HepG2 (cell line): ENCODE data around the gene GMPPA. TPM values are rescaled to one million over a fixed set of nuclear protein-coding genes. Genes with fewer than 3 reads are reported as not detected.

ENCODE experiments used
- GZF1 ChIP-seq: sonication (generic); formaldehyde crosslinking; IDR thresholded peaks from 2 replicates; pipeline ENCODE4 v1.5.1; 2020; ENCODE audit warnings: mild to moderate bottlenecking, missing genetic modification reagents
- HMGA1 ChIP-seq: sonication (generic); formaldehyde crosslinking; conservative IDR thresholded peaks from 2 replicates; pipeline ENCODE4 v1.4.0; 2020; ENCODE audit warnings: missing genetic modification reagents
- HOXA5 ChIP-seq: sonication (generic); formaldehyde crosslinking; IDR thresholded peaks from 2 replicates; pipeline ENCODE4 v1.4.0; 2020; ENCODE audit warnings: missing genetic modification reagents
- TBL1XR1 ChIP-seq: fragments of 150-350 bp; IDR thresholded peaks from 2 replicates; pipeline ENCODE4 v1.6.1; 2014; ENCODE audit warnings: borderline replicate concordance, low read length; ENCODE audit not compliant: partially characterized antibody
- ZNF496 ChIP-seq: sonication (generic); formaldehyde crosslinking; IDR thresholded peaks from 2 replicates; pipeline ENCODE4 v1.8.1; 2023; ENCODE audit warnings: mild to moderate bottlenecking, moderate library complexity, missing genetic modification reagents; ENCODE audit not compliant: insufficient replicate concordance
- ZSCAN31 ChIP-seq: sonication (generic); formaldehyde crosslinking; IDR thresholded peaks from 2 replicates; pipeline ENCODE4 v1.5.0; 2020; ENCODE audit warnings: low read depth, mild to moderate bottlenecking, missing genetic modification reagents
- polyA plus RNA-seq, 8 experiments: library from polyadenylated mRNA; depleted of rRNA in 3 of 8; stranded (reverse) in 7 of 8; unstranded in 1 of 8; fragments of >200 nt; fragmentation: Illumina TruSeq in 4 of 8; extraction: Trizol in 4 of 8; gene quantifications; 2 replicates each; pipeline versions ENCODE4 v1.2.1 to v1.2.3, GENCODE V29; 2011 to 2016; ENCODE audit warnings: low read depth in 4 of 8, missing spikeins in 1 of 8, mixed read lengths in 1 of 8; ENCODE audit not compliant: insufficient read depth in 1 of 8
- total RNA-seq, 5 experiments: library from RNA; depleted of rRNA; stranded (reverse); fragments of >200 nt; fragmentation: Illumina TruSeq; extraction: Trizol; gene quantifications; 2 replicates each; pipeline ENCODE4 v1.2.3, GENCODE V29; 2016; ENCODE audit warnings: low read depth in 1 of 5
- TF ChIP-seq, protein P1 (sequence below): IDR thresholded peaks from 2 replicates; pipeline ENCODE4 v1.4.0; 2020; ENCODE audit warnings: mild to moderate bottlenecking, missing genetic modification reagents
- TF ChIP-seq, protein P2 (sequence below): sonication (generic); formaldehyde crosslinking; IDR thresholded peaks from 2 replicates; pipeline ENCODE4 v1.5.0; 2020; ENCODE audit warnings: missing genetic modification reagents, mild to moderate bottlenecking, borderline replicate concordance

GMPPA gene
- total and polyA plus RNA-seq, 2 of the 13 experiments (the other 11 are each of a cell fraction or from before 2014, with no cell fraction given) = 81.1 to 106 TPM

DNA sequence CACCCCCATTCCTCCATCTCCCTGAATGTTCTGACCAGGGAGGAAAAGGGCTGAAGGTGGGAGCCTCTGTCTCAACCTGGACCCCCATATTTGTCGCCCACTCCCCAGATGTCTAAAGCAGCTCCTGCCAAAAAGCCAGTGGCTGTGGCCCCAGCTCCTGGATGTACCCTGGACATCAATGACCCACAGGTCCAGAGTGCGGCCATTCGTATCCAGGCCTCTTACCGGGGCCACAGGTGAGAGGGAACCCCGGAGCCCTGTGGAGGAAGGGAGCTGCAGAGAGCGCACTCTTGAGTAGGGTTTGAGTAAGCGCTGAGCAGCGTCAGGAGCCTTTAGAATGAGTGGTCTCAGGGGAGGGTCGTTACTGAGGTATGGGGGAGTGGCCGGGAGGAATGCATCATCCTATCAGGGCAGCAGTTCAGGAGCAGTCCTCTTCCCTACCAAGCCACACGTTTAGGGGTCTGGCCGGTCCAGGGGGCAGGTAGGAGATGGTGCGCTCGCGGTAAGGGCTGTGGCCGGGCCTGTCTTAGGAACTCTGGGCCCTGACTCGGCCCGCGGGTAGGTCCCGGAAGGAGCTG is 2.4 kb upstream of the GMPPA start (continued):
- TF ChIP-seq, protein P1, sequence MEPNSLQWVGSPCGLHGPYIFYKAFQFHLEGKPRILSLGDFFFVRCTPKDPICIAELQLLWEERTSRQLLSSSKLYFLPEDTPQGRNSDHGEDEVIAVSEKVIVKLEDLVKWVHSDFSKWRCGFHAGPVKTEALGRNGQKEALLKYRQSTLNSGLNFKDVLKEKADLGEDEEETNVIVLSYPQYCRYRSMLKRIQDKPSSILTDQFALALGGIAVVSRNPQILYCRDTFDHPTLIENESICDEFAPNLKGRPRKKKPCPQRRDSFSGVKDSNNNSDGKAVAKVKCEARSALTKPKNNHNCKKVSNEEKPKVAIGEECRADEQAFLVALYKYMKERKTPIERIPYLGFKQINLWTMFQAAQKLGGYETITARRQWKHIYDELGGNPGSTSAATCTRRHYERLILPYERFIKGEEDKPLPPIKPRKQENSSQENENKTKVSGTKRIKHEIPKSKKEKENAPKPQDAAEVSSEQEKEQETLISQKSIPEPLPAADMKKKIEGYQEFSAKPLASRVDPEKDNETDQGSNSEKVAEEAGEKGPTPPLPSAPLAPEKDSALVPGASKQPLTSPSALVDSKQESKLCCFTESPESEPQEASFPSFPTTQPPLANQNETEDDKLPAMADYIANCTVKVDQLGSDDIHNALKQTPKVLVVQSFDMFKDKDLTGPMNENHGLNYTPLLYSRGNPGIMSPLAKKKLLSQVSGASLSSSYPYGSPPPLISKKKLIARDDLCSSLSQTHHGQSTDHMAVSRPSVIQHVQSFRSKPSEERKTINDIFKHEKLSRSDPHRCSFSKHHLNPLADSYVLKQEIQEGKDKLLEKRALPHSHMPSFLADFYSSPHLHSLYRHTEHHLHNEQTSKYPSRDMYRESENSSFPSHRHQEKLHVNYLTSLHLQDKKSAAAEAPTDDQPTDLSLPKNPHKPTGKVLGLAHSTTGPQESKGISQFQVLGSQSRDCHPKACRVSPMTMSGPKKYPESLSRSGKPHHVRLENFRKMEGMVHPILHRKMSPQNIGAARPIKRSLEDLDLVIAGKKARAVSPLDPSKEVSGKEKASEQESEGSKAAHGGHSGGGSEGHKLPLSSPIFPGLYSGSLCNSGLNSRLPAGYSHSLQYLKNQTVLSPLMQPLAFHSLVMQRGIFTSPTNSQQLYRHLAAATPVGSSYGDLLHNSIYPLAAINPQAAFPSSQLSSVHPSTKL (CRISPR knock-in tag) = no peak
- TF ChIP-seq ZNF496 (CRISPR knock-in tag) (no peak), GZF1 (CRISPR knock-in tag) (no peak), ZSCAN31 (CRISPR knock-in tag) (no peak), TBL1XR1 (no peak), HOXA5 (CRISPR knock-in tag) (no peak), HMGA1 (CRISPR knock-in tag) (no peak)
- TF ChIP-seq, protein P2, sequence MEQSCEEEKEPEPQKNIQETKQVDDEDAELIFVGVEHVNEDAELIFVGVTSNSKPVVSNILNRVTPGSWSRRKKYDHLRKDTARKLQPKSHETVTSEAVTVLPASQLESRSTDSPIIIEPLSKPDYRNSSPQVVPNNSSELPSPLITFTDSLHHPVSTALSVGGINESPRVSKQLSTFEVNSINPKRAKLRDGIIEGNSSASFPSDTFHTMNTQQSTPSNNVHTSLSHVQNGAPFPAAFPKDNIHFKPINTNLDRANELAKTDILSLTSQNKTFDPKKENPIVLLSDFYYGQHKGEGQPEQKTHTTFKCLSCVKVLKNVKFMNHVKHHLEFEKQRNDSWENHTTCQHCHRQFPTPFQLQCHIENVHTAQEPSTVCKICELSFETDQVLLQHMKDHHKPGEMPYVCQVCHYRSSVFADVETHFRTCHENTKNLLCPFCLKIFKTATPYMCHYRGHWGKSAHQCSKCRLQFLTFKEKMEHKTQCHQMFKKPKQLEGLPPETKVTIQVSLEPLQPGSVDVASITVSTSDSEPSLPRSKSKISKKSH (CRISPR knock-in tag) = 0 out of 2 replicates have a peak, but pooled peaks have one; percentile 12
